Transverse colon (tissue), 3 donors: Measurements from ENCODE around the gene RAB24.

Experiments
- CTCF ChIP-seq, 5 experiments: fragments of 200-600 bp in 3 of 5; fragments of 450-650 bp in 2 of 5; sonication (generic) in 3 of 5; IDR thresholded peaks; 1 replicate in 2 of 5; 2 replicates in 3 of 5; pipeline ENCODE4 v1.5.1; 2016 to 2017; ENCODE audit warnings: antibody characterized with exemption in 5 of 5, inconsistent platforms in 3 of 5, mild to moderate bottlenecking in 2 of 5, moderate library complexity in 1 of 5
- POLR2A ChIP-seq: fragments of 450-650 bp; IDR thresholded peaks from one replicate; pipeline ENCODE4 v1.6.1; 2016; ENCODE audit warnings: antibody characterized with exemption, mild to moderate bottlenecking, moderate library complexity

- peak in 2 of 5 experiments; percentile 19 to 21 for TF ChIP-seq CTCF (IDR thresholded peaks at IDR 0.05)
- no peak for TF ChIP-seq POLR2A
Observed at GRCh38 chr5:177300236-177300880, 3.2 kb downstream of the RAB24 start.
